ENCODE measurements around the gene ATG2A.

ATG2A gene

DNA sequence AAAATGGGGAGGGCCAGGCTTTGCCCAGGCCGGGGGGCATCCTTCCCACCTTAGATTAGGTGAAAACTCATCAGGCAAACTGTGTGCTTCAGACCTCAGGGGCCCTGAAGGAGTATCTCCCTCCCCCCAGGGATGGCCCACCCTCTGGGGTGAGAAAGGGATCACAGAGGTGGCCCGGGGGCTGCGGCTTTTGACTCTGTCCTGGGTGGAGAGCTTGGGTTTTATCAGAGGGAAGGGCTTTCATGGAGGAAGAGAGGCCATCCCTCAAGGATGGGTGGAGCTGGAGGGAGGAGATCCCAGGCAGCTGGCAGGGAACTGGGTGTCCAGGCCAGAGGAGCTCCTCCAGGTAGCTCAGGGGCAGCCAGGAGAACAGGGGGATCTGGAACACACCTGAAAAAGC lies 4.4 kb upstream of the ATG2A start:
- no peak overlapping the region for H3K4me3 ChIP-seq (ENCODE audit: low read depth, low read length)
- DNase-seq (ENCODE audit: low read depth, low spot score), result no peak
- CTCF ChIA-PET, result interaction anchor here (1.3 kb wide), 2 partner anchors 74 to 91 kb away, joined by 3 to 4 read pairs; no protein-coding TSS in a partner anchor
- no peak for TF ChIP-seq CTCF (IDR thresholded peaks at IDR 0.05; ENCODE audit: insufficient read depth, low read length, missing control alignments)
- POLR2A ChIA-PET, result interaction anchor here (0.7 kb wide), 1 partner anchor 15 kb away, joined by 3 read pairs; no protein-coding TSS in a partner anchor

GRCh38 chr11:64920124-64920523 lies 3.1 kb upstream of the ATG2A start:
- no peak for DNase-seq (ENCODE audit: low read depth, low spot score)
- TF ChIP-seq CTCF (IDR thresholded peaks at IDR 0.05; ENCODE audit: insufficient read depth, low read length, missing control alignments), result no peak
- CTCF ChIA-PET, result interaction anchor here (0.9 to 4.2 kb wide), 5 partner anchors 24 to 202 kb away, joined by 3 to 27 read pairs (median 4); partner anchors contain the start of genes ARL2 and FAU
- POLR2A ChIA-PET, result interaction anchor here (1.0 kb wide), 1 partner anchor 42 kb away, joined by 3 read pairs; no protein-coding TSS in a partner anchor
- no peak overlapping the region for H3K4me3 ChIP-seq (ENCODE audit: low read depth, low read length)

DNA sequence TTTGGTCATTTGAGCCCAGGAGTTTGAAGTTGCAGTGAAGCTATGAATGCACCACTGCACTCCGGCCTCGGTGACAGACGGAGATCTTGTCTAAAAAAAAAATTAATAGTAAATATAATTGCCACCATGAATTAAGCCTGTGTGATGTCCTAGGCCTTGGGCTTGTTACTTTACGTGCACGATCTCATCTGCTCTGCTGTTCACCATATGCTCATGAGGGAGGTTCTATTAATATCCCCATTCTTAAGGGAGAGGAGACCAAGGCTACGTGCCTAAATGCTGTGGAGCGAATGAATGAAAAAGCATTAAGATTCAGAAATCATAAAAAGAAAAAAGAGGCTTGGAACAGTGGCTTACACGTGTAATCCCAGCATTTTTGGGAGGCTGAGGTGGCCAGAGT lies 2.6 kb upstream of the ATG2A start:
- CTCF ChIA-PET, result interaction anchor here (0.9 to 5.5 kb wide), 8 partner anchors 24 to 202 kb away, joined by 3 to 40 read pairs (median 8); partner anchors contain the start of genes ARL2, BATF2 and FAU
- no peak overlapping the region for H3K4me3 ChIP-seq (ENCODE audit: low read depth, low read length)
- POLR2A ChIA-PET, result no interaction called here
- TF ChIP-seq CTCF (IDR thresholded peaks at IDR 0.05; ENCODE audit: insufficient read depth, low read length, missing control alignments), result no peak
- DNase-seq (ENCODE audit: low read depth, low spot score), result no peak

DNA sequence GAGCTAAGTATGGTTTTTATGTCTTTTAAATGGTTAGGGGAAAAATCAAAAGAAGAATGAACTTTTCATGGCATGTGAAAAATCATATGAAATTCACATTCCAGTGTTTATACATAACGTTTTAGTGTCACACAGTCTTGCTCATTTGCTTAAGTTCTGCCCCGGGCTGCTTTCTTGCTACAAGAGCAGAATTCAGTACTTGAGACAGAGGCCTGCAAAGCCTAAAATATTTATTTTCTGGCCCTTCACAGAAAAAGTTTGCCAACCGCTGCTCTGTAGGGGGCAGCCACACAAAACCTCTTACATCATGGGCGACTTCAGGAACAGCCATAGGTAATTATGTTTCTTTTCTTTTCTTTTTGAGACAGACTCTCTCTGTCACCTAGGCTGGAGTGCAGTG lies 1.0 kb upstream of the ATG2A start:
- CTCF ChIA-PET, result interaction anchor here (0.7 to 5.5 kb wide), 15 partner anchors 9 to 195 kb away, joined by 3 to 40 read pairs (median 5); partner anchors contain the start of genes ARL2, BATF2, CDC42BPG and MAP4K2
- POLR2A ChIA-PET, result no interaction called here
- no peak for DNase-seq (ENCODE audit: low read depth, low spot score)
- H3K4me3 ChIP-seq (ENCODE audit: low read depth, low read length), result peak overlapping the region; percentile 57
- peak; percentile 22 for TF ChIP-seq CTCF (IDR thresholded peaks at IDR 0.05; ENCODE audit: insufficient read depth, low read length, missing control alignments)

DNA sequence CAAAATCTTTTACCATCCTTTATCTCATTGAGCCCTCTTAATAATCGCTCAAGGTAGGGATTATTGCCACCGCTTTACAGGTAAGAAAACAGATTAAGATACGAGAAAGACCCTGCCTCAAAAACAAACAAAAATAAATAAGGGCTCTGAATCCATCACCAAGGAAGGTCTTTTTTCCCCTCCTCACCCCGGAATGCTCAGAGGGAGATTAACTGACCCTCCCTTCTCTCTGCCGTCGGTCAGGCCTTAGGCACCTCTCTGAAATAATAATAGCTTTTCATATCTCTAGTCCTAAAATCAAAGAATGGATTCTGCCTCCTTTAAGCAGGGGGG lies 620 bp upstream of the ATG2A start:
- DNase-seq (ENCODE audit: low read depth, low spot score), result no peak
- ChIA-PET POLR2A (no interaction called here), CTCF (interaction anchor here (0.7 to 5.5 kb wide), 11 partner anchors 9 to 196 kb away, joined by 3 to 40 read pairs (median 5); partner anchors contain the start of genes ARL2, CDC42BPG and MAP4K2)
- no peak for TF ChIP-seq CTCF (IDR thresholded peaks at IDR 0.05; ENCODE audit: insufficient read depth, low read length, missing control alignments)
- H3K4me3 ChIP-seq (ENCODE audit: low read depth, low read length), result peak overlapping the region; percentile 57

GRCh38 chr11:64916040-64916774 lies 802 bp downstream of the ATG2A start:
- TF ChIP-seq CTCF (IDR thresholded peaks at IDR 0.05; ENCODE audit: insufficient read depth, low read length, missing control alignments), result no peak
- ChIA-PET CTCF (interaction anchor here (0.9 to 5.5 kb wide), 10 partner anchors 19 to 98 kb away, joined by 3 to 40 read pairs (median 5); partner anchors contain the start of genes ARL2, BATF2 and CDC42BPG), POLR2A (interaction anchor here (0.5 to 1.4 kb wide), 5 partner anchors 8 to 264 kb away, joined by 3 to 5 read pairs (median 3); partner anchors contain the start of genes GPHA2 and PPP2R5B)
- DNase-seq (ENCODE audit: low read depth, low spot score), result no peak
- H3K4me3 ChIP-seq (ENCODE audit: low read depth, low read length), result peak overlapping the region; percentile 64

Measured in AG04449 (cell line).